A549 (cell line): ENCODE results near the gene PPARA. TPM values are rescaled to one million over a fixed set of nuclear protein-coding genes. Genes with fewer than 3 reads are reported as not detected.

Source experiments
- ATAC-seq, 2 experiments: fragments of 200-7000 bp in 1 of 2; fragments of >200 bp in 1 of 2; cut with Nextera tagmentation in 1 of 2; cut with Tn5 transposase in 1 of 2; 3 replicates each; pipeline versions ENCODE4 v1.8.0 to v1.9.1; 2018 to 2020; ENCODE audit warnings: mild to moderate bottlenecking in 1 of 2, moderate library complexity in 1 of 2
- CTCF ChIA-PET: fragments of 300-600 bp; sonication (Branson Sonifier 250); formaldehyde crosslinking; extraction: SDS; loops from one replicate; lab custom pipeline; 2021; ENCODE audit warnings: antibody characterized with exemption, inconsistent platforms; lab: Yijun Ruan, JAX
- POLR2A ChIA-PET: fragments of 350-600 bp; formaldehyde crosslinking; extraction: SDS; loops from one replicate; lab custom pipeline; 2021; ENCODE audit warnings: antibody characterized with exemption, inconsistent platforms; lab: Yijun Ruan, JAX
- DNase-seq, 2 experiments: peaks; one replicate each; pipeline versions ENCODE4 v3.0.0 to v3.0.0-alpha.2; 2011 to 2016; ENCODE audit warnings: low read depth in 1 of 2, low spot score in 1 of 2
- FAIRE-seq: peaks from 2 replicates; lab custom pipeline; 2011; peaks lifted over from hg19 to GRCh38; lab: Jason Lieb, UNC
- H3K27ac ChIP-seq, 2 experiments: fragments of >200 bp; sonication (Bioruptor Twin); formaldehyde crosslinking; 3 replicates each; pipeline ENCODE4 v1.5.1; 2016 to 2017
- H3K4me1 ChIP-seq: fragments of >200 bp; sonication (Bioruptor Twin); formaldehyde crosslinking; 3 replicates; pipeline ENCODE4 v1.6.1; 2016
- H3K4me2 ChIP-seq: fragments of >200 bp; sonication (Bioruptor Twin); formaldehyde crosslinking; 3 replicates; pipeline ENCODE4 v1.6.1; 2016
- H3K4me3 ChIP-seq: fragments of >200 bp; sonication (Bioruptor Twin); formaldehyde crosslinking; 3 replicates; pipeline ENCODE4 v1.5.1; 2016
- H3K9me3 ChIP-seq: fragments of >200 bp; sonication (Bioruptor Twin); formaldehyde crosslinking; 3 replicates; pipeline ENCODE4 v1.6.1; 2016
- CBX2 ChIP-seq: fragments of 200-600 bp; sonication (generic); IDR thresholded peaks from 2 replicates; pipeline ENCODE4 v1.6.1; 2016; ENCODE audit warnings: low read depth, mild to moderate bottlenecking, borderline replicate concordance
- CHD4 ChIP-seq: fragments of 200-600 bp; sonication (generic); IDR thresholded peaks from 2 replicates; pipeline ENCODE4 v1.6.1; 2016; ENCODE audit warnings: antibody characterized with exemption, mild to moderate bottlenecking, borderline replicate concordance
- EHF ChIP-seq: fragments of 250-450 bp; sonication (Bioruptor Pico); IDR thresholded peaks from 2 replicates; pipeline ENCODE4 v1.5.0; 2020; ENCODE audit warnings: mild to moderate bottlenecking
- EHMT2 ChIP-seq: fragments of 200-600 bp; sonication (generic); IDR thresholded peaks from 2 replicates; pipeline ENCODE4 v1.6.1; 2016; ENCODE audit warnings: antibody characterized with exemption, low read depth, mild to moderate bottlenecking, moderate library complexity
- EP300 ChIP-seq, 2 experiments: fragments of >200 bp; sonication (Bioruptor Twin); formaldehyde crosslinking; IDR thresholded peaks; 2 replicates in 1 of 2; 3 replicates in 1 of 2; pipeline ENCODE4 v1.6.1; 2016 to 2017
- FOSB ChIP-seq: fragments of 250-450 bp; sonication (Bioruptor Pico); IDR thresholded peaks from 2 replicates; pipeline ENCODE4 v1.5.0; 2020; ENCODE audit warnings: mild to moderate bottlenecking, moderate library complexity
- FOXS1 ChIP-seq: fragments of 250-450 bp; sonication (Bioruptor Pico); IDR thresholded peaks from 2 replicates; pipeline ENCODE4 v1.5.0; 2020; ENCODE audit warnings: mild to moderate bottlenecking, moderate library complexity
- JUNB ChIP-seq: fragments of >200 bp; sonication (Bioruptor Twin); formaldehyde crosslinking; IDR thresholded peaks from 2 replicates; pipeline ENCODE4 v1.6.1; 2016
- MAFK ChIP-seq: fragments of 450-650 bp; IDR thresholded peaks from 2 replicates; pipeline ENCODE4 v1.6.1; 2014; ENCODE audit not compliant: partially characterized antibody
- MAX ChIP-seq: IDR thresholded peaks from 2 replicates; pipeline ENCODE4 v1.6.1; 2012
- NFE2L2 ChIP-seq: fragments of 150-350 bp; conservative IDR thresholded peaks from 2 replicates; pipeline ENCODE4 v1.6.1; 2014; ENCODE audit warnings: low read length
- NPAS2 ChIP-seq: fragments of 250-450 bp; sonication (Bioruptor Pico); IDR thresholded peaks from 2 replicates; pipeline ENCODE4 v1.8.0; 2022; ENCODE audit warnings: mild to moderate bottlenecking, moderate library complexity, borderline replicate concordance
- NR3C1 ChIP-seq: fragments of >200 bp; sonication (Bioruptor Twin); formaldehyde crosslinking; IDR thresholded peaks from 3 replicates; pipeline ENCODE4 v1.6.1; 2017
- POLR2A ChIP-seq: IDR thresholded peaks from 2 replicates; pipeline ENCODE4 v1.6.1; 2012; ENCODE audit warnings: mild to moderate bottlenecking, low read length
- RNF2 ChIP-seq: fragments of 200-600 bp; sonication (generic); IDR thresholded peaks from 2 replicates; pipeline ENCODE4 v1.6.1; 2016; ENCODE audit warnings: low read depth, mild to moderate bottlenecking, antibody characterized with exemption, moderate library complexity, borderline replicate concordance
- SREBF2 ChIP-seq: fragments of 450-650 bp; IDR thresholded peaks from 2 replicates; pipeline ENCODE4 v1.6.1; 2014; ENCODE audit warnings: mild to moderate bottlenecking, moderate library complexity
- TFCP2L1 ChIP-seq: fragments of 250-450 bp; sonication (Bioruptor Pico); IDR thresholded peaks from 2 replicates; pipeline ENCODE4 v1.5.0; 2021; ENCODE audit warnings: mild to moderate bottlenecking
- TP53 ChIP-seq: fragments of 250-450 bp; sonication (Bioruptor Pico); IDR thresholded peaks from 2 replicates; pipeline ENCODE4 v1.5.0; 2021; ENCODE audit warnings: mild to moderate bottlenecking, moderate library complexity
- USF2 ChIP-seq: fragments of 450-650 bp; IDR thresholded peaks from 2 replicates; pipeline ENCODE4 v1.6.1; 2014; ENCODE audit warnings: antibody characterized with exemption
- ZC3H11A ChIP-seq: fragments of 450-650 bp; IDR thresholded peaks from 2 replicates; pipeline ENCODE4 v1.6.1; 2014; ENCODE audit warnings: antibody characterized with exemption, mild to moderate bottlenecking
- ZFP36 ChIP-seq: fragments of 450-650 bp; IDR thresholded peaks from 2 replicates; pipeline ENCODE4 v1.6.1; 2014; ENCODE audit warnings: borderline replicate concordance; ENCODE audit not compliant: partially characterized antibody
- ZNF302 ChIP-seq: fragments of 250-450 bp; sonication (Bioruptor Pico); IDR thresholded peaks from 2 replicates; pipeline ENCODE4 v1.9.0; 2021; ENCODE audit warnings: inconsistent platforms, mild to moderate bottlenecking, moderate library complexity
- WGBS: methylation state at CpG from one replicate; pipeline ENCODE4 v1.1.6; 2017; ENCODE audit errors: missing lambda C conversion rate; 5-methylcytosine and 5-hydroxymethylcytosine counted together
- polyA plus RNA-seq, 4 experiments: library from polyadenylated mRNA; depleted of rRNA in 3 of 4; stranded (reverse); fragments of >200 nt; fragmentation: RNase III in 1 of 4; extraction: RNeasy Plus Mini Kit Qiagen cat#74134 plus additional on column Dnase treatment in 1 of 4; gene quantifications; 2 replicates in 3 of 4; 3 replicates in 1 of 4; pipeline ENCODE4 v1.2.3, GENCODE V29; 2011 to 2017
- TF ChIP-seq, protein P1 (sequence below): fragments of 250-450 bp; sonication (Bioruptor Pico); IDR thresholded peaks from 2 replicates; pipeline ENCODE4 v1.5.0; 2020; ENCODE audit warnings: low read depth, mild to moderate bottlenecking, moderate library complexity
- TF ChIP-seq, protein P2 (sequence below): IDR thresholded peaks from 2 replicates; pipeline ENCODE4 v1.6.1; 2012

Gene PPARA
- polyA plus RNA-seq, 2 of the 4 experiments (the other 2 are of a cell fraction), result 2.6 to 2.8 TPM

DNA sequence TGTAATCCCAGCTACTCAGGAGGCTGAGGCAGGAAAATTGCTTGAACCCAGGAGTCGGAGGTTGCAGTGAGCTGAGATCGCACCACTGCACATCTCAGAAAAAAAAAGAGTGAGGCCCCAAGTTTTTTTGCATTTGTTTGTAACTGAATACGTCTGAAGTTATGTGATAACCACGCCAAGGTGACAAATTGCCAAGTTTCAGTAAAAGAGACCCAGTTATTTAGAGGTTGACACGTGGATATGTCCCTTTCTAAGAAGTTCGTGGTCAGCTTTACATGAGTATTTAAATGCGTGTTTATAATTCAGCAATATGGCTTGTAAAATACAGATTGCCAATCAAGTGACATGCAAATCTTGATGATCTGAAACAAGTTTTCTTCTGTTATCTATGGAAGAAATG, 8.0 kb downstream of the PPARA start (continued):
- TF ChIP-seq CHD4, result no peak
- no peak for TF ChIP-seq EHMT2
- TF ChIP-seq CBX2, result no peak
- TF ChIP-seq USF2, result no peak
- TF ChIP-seq ZNF302 (CRISPR knock-in tag), result no peak
- TF ChIP-seq JUNB, result no peak
- TF ChIP-seq, protein P1, sequence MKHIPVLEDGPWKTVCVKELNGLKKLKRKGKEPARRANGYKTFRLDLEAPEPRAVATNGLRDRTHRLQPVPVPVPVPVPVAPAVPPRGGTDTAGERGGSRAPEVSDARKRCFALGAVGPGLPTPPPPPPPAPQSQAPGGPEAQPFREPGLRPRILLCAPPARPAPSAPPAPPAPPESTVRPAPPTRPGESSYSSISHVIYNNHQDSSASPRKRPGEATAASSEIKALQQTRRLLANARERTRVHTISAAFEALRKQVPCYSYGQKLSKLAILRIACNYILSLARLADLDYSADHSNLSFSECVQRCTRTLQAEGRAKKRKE (CRISPR knock-in tag), result no peak
- no peak for TF ChIP-seq NPAS2
- TF ChIP-seq SREBF2, result no peak
- TF ChIP-seq, all 56 proteins: peak for 0

DNA sequence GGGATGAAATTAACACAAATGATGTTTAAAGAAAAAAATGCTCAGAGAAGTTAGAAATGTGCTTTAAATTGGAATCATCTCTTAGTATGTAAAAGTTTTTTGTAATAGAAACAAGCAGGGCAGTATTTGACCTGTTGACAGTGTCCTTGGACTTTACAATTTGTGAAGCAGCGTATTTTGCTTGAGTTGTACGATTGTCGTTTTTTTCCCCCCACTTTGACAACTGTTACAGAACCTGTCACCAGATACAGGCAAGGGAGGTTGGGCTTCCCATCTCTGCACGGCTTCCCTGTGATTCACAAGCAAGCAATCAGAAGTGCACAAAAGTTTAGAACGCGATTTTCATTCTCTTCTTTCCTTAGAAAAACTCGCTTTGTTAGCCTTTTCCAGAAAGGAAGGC, 8.9 kb downstream of the PPARA start:
- no peak overlapping the region for H3K4me3 ChIP-seq
- no peaks in the 10 kb centered on the region for H3K9me3 ChIP-seq
- ChIA-PET CTCF (no interaction called here), POLR2A (no interaction called here)
- H3K4me1 ChIP-seq, result peaks cover 11% of the 10 kb centered on the region; the same call in 2 of the 3 replicates
- no peak for FAIRE-seq
- 88% methylated on average over 7 of the region's 7 CpGs for WGBS
- H3K27ac ChIP-seq, result no peak overlapping the region
- no peak for ATAC-seq
- no peak overlapping the region for H3K4me2 ChIP-seq
- DNase-seq, result no peak
- TF ChIP-seq ZFP36 (no peak), RNF2 (no peak), EHF (CRISPR knock-in tag) (no peak), FOXS1 (CRISPR knock-in tag) (no peak), TFCP2L1 (CRISPR knock-in tag) (no peak)
- TF ChIP-seq, protein P1 (CRISPR knock-in tag), result no peak

DNA sequence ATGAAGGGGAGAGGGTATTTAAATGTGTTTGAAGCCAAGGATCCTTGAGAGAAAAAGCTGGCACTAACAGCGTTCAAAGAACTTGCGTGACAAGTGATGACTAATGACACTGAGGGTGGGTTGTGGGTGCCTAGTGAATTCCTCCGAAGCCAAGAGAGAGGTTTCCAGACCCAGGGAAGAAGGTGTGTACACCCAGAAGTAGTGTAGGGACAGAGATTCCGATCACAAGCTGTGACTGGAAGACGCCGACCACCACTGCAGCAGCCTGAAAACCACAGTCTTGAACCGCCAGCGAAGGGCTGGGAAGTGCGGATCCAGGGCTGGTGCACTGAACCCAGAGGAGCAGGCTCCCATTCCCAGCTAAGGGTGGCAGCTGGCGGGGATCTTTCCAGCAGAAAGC, 9.5 kb downstream of the PPARA start:
- H3K9me3 ChIP-seq, result no peaks in the 10 kb centered on the region
- WGBS, result 91% methylated on average over 10 of the region's 10 CpGs
- H3K4me3 ChIP-seq, result no peak overlapping the region
- ChIA-PET CTCF (no interaction called here), POLR2A (no interaction called here)
- no peak overlapping the region for H3K4me2 ChIP-seq
- no peak for ATAC-seq
- no peak for DNase-seq
- peaks cover 11% of the 10 kb centered on the region; the same call in 2 of the 3 replicates for H3K4me1 ChIP-seq
- H3K27ac ChIP-seq, result no peak overlapping the region
- FAIRE-seq, result no peak
- no peak for TF ChIP-seq NFE2L2
- TF ChIP-seq TP53 (CRISPR knock-in tag), result no peak
- TF ChIP-seq CHD4, result no peak
- no peak for TF ChIP-seq EP300 (IDR thresholded peaks at IDR 0.05)
- TF ChIP-seq ZC3H11A, result no peak
- no peak for TF ChIP-seq NR3C1
- TF ChIP-seq FOSB (CRISPR knock-in tag), result no peak
- TF ChIP-seq, protein P2, sequence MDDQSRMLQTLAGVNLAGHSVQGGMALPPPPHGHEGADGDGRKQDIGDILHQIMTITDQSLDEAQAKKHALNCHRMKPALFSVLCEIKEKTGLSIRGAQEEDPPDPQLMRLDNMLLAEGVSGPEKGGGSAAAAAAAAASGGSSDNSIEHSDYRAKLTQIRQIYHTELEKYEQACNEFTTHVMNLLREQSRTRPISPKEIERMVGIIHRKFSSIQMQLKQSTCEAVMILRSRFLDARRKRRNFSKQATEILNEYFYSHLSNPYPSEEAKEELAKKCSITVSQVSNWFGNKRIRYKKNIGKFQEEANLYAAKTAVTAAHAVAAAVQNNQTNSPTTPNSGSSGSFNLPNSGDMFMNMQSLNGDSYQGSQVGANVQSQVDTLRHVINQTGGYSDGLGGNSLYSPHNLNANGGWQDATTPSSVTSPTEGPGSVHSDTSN, result no peak
- TF ChIP-seq RNF2, result no peak
- TF ChIP-seq MAFK, result no peak
- no peak for TF ChIP-seq MAX
- TF ChIP-seq SREBF2, result no peak
- no peak for TF ChIP-seq POLR2A
- TF ChIP-seq USF2, result no peak
- TF ChIP-seq TFCP2L1 (CRISPR knock-in tag), result no peak
